HepG2 (cell line): ENCODE measurements around the gene LYRM4.

ENCODE experiments used
- CHD4 ChIP-seq: fragments of 200-600 bp; sonication (generic); IDR thresholded peaks from 2 replicates; pipeline ENCODE4 v1.7.0; 2017; ENCODE audit warnings: mild to moderate bottlenecking, low read length, borderline replicate concordance
- CTCF ChIP-seq: sonication (generic); formaldehyde crosslinking; IDR thresholded peaks from 2 replicates; pipeline ENCODE4 v1.5.0; 2020; ENCODE audit warnings: mild to moderate bottlenecking, missing genetic modification reagents, moderate library complexity
- HDAC2 ChIP-seq: sonication (generic); formaldehyde crosslinking; IDR thresholded peaks from 2 replicates; pipeline ENCODE4 v1.4.0; 2020; ENCODE audit warnings: missing genetic modification reagents
- HDAC6 ChIP-seq: fragments of 200-600 bp; sonication (generic); IDR thresholded peaks from 2 replicates; pipeline ENCODE4 v1.7.0; 2017; ENCODE audit warnings: mild to moderate bottlenecking, antibody characterized with exemption, low read length, low read depth
- HNRNPLL ChIP-seq: fragments of 200-400 bp; formaldehyde crosslinking; IDR thresholded peaks from 2 replicates; pipeline ENCODE4 v1.6.1; 2017; ENCODE audit warnings: mild to moderate bottlenecking, low read depth, low read length; ENCODE audit not compliant: poor library complexity, severe bottlenecking
- JUNB ChIP-seq: sonication (generic); formaldehyde crosslinking; IDR thresholded peaks from 2 replicates; pipeline ENCODE4 v1.8.0; 2022; ENCODE audit warnings: missing genetic modification reagents, mild to moderate bottlenecking, borderline replicate concordance
- JUND ChIP-seq: sonication (generic); formaldehyde crosslinking; IDR thresholded peaks from 2 replicates; pipeline ENCODE4 v1.8.0; 2022; ENCODE audit warnings: mild to moderate bottlenecking, missing genetic modification reagents
- POLR2AphosphoS5 ChIP-seq: IDR thresholded peaks from 2 replicates; pipeline ENCODE4 v1.6.1; 2012; ENCODE audit warnings: low read depth, low read length
- SKI ChIP-seq: fragments of 450-650 bp; IDR thresholded peaks from one replicate; pipeline ENCODE4 v1.6.1; 2018; ENCODE audit warnings: mild to moderate bottlenecking; ENCODE audit not compliant: partially characterized antibody
- THAP7 ChIP-seq: sonication (generic); formaldehyde crosslinking; IDR thresholded peaks from 2 replicates; pipeline ENCODE4 v1.8.1; 2023; ENCODE audit warnings: mild to moderate bottlenecking, missing genetic modification reagents
- ZFP1 ChIP-seq: IDR thresholded peaks from 2 replicates; pipeline ENCODE4 v1.6.1; 2016
- ZHX2 ChIP-seq, 2 experiments: sonication (generic) in 1 of 2; formaldehyde crosslinking in 1 of 2; IDR thresholded peaks; 2 replicates each; pipeline versions ENCODE4 v1.6.1 to v1.9.0; 2014 to 2022; ENCODE audit warnings: antibody characterized with exemption in 1 of 2, borderline replicate concordance in 1 of 2, inconsistent platforms in 1 of 2, low read depth in 1 of 2, missing genetic modification reagents in 1 of 2
- ZNF138 ChIP-seq: sonication (generic); formaldehyde crosslinking; IDR thresholded peaks from 2 replicates; pipeline ENCODE4 v1.5.0; 2020; ENCODE audit warnings: mild to moderate bottlenecking, low read depth, missing genetic modification reagents
- ZNF660 ChIP-seq: sonication (generic); formaldehyde crosslinking; IDR thresholded peaks from 2 replicates; pipeline ENCODE4 v1.5.1; 2020; ENCODE audit warnings: mild to moderate bottlenecking, low read depth, missing genetic modification reagents, borderline replicate concordance

- TF ChIP-seq JUND (CRISPR knock-in tag) (no peak), CHD4 (no peak), ZNF138 (CRISPR knock-in tag) (no peak), ZHX2 (IDR thresholded peaks at IDR 0.05; ENCODE audit: low read depth) (no peak), ZHX2 (CRISPR knock-in tag; IDR thresholded peaks at IDR 0.05; ENCODE audit: borderline replicate concordance) (no peak), HDAC6 (no peak), CTCF (CRISPR knock-in tag) (no peak), THAP7 (CRISPR knock-in tag) (no peak), SKI (no peak), HDAC2 (CRISPR knock-in tag) (no peak), ZNF660 (CRISPR knock-in tag) (no peak), ZFP1 (CRISPR knock-in tag) (no peak), POLR2AphosphoS5 (no peak), HNRNPLL (no peak), JUNB (CRISPR knock-in tag) (no peak)
Measured at GRCh38 chr6:5102267-5102970, 158.3 kb downstream of the LYRM4 start.
